ENCODE data around the gene CCDC63.
"Not testable (repeated sequence)": the region's sequence is repeated elsewhere in the genome, so short reads cannot be mapped to it uniquely, and the experiment has no call there.

Gene CCDC63

GRCh38 chr12:110836291-110836690 lies 10.5 kb upstream of the CCDC63 start:
- DNase-seq (ENCODE audit: low read depth, low spot score), result no peak
- H3K4me3 ChIP-seq (ENCODE audit: low read length), result no peak overlapping the region

- no peak for DNase-seq (ENCODE audit: low read depth, low spot score)
- H3K4me3 ChIP-seq (ENCODE audit: low read length), result no peak overlapping the region
These were observed 5.8 kb upstream of the CCDC63 start for GRCh38 chr12:110841007-110841406.

DNA sequence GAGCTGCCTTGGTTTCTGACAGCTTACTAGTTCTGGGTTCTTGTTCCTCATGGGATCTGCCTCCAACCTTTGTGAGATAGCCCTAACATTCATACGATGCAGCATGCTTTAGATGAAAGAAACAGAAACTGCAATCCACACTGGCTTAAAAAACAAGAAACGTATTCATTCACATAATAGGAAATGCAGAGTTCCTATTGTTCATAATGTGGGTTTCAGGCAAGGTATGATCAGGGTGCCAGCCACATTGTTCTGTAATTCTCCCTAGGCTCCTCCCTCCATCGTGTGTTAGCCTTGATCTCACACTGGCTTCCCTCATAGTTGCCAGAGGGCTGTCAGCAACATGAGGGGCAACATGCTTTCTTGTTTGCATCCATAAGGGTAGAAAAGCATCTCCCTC lies 2.7 kb upstream of the CCDC63 start:
- H3K4me3 ChIP-seq (ENCODE audit: low read length), result no peak overlapping the region
- DNase-seq (ENCODE audit: low read depth, low spot score), result no peak

DNA sequence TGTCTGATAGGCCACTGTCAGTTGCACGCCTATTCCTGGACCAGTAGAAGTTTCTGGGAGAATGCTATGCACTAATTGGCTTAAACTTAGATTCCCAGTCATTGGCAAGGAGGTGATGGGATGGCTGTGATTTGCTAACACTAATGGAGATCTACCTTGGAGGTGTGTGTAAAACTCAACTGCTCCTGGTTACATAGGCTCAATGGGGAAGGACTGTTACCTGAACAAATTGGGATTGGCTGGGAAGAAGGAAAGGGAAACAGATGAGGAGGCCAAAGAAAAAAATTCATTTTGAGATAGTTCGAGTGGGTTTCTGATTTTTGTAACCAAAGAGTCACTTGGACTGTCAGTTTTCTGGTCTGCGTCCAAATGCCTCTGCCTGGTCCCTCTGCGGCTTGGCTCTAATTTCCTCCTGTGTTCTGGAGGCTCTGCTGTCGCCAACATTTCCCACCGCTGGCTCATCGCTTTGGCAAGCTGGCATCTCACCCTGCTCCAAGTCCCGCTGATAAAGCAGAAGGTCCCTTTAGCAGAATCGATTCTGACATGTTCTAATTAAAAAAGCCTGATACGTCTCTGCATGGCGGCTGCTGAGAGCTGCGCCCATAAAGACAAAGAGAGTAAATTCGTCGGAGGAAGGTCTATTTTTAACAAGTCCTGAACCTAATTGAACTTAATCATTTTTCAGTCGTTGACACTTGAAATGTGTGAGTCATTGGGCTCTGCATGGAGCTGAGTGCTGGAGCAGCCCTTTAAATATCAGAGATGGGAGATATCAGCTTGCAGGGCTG lies 2.0 kb upstream of the CCDC63 start:
- no peak overlapping the region for H3K4me3 ChIP-seq (ENCODE audit: low read length)
- DNase-seq (ENCODE audit: low read depth, low spot score), result no peak

GRCh38 chr12:110845339-110845682 lies 1.5 kb upstream of the CCDC63 start:
- DNase-seq (ENCODE audit: low read depth, low spot score), result no peak
- no peak overlapping the region for H3K4me3 ChIP-seq (ENCODE audit: low read length)

- no peak overlapping the region for H3K4me3 ChIP-seq (ENCODE audit: low read length)
- no peak for DNase-seq (ENCODE audit: low read depth, low spot score)
These were observed 1.6 kb downstream of the CCDC63 start for GRCh38 chr12:110848314-110848923.

DNA sequence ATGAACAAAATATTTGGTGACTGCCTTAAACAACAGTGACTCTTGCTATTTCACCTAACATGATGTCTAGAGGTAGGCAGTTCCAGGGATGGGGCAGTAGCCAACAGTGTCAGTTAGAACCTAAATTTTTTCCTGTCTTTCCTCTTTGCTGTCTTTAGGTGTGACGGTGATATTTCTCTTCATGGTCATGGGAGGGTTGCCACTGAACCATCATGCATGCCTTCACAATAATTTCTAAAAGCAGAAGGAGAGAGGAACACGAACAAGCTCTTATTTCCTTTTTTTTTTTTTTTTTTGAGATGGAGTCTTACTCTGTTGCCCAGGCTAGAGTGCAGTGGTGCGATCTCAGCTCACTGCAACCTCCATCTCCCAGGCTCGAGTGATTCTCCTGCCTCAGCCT lies 2.4 kb downstream of the CCDC63 start:
- no peak for DNase-seq (ENCODE audit: low read depth, low spot score)
- H3K4me3 ChIP-seq (ENCODE audit: low read length), result no peak overlapping the region

GRCh38 chr12:110849748-110850403 lies 3.1 kb downstream of the CCDC63 start:
- DNase-seq (ENCODE audit: low read depth, low spot score), result no peak
- H3K4me3 ChIP-seq (ENCODE audit: low read length), result no peak overlapping the region

- no peak overlapping the region for H3K4me3 ChIP-seq (ENCODE audit: low read length)
- no peak for DNase-seq (ENCODE audit: low read depth, low spot score)
These were observed 4.0 kb downstream of the CCDC63 start for GRCh38 chr12:110850762-110851161.

GRCh38 chr12:110853836-110854235 lies 7.0 kb downstream of the CCDC63 start:
- no peak overlapping the region for H3K4me3 ChIP-seq (ENCODE audit: low read length)
- DNase-seq (ENCODE audit: low read depth, low spot score), result no peak

- H3K4me3 ChIP-seq (ENCODE audit: low read length), result no peak overlapping the region
- DNase-seq (ENCODE audit: low read depth, low spot score), result no peak
These were observed 9.8 kb downstream of the CCDC63 start for GRCh38 chr12:110856542-110856941.

- no peak overlapping the region for H3K4me3 ChIP-seq (ENCODE audit: low read length)
- DNase-seq (ENCODE audit: low read depth, low spot score), result no peak
These were observed 10.7 kb downstream of the CCDC63 start for GRCh38 chr12:110857528-110857927.

DNA sequence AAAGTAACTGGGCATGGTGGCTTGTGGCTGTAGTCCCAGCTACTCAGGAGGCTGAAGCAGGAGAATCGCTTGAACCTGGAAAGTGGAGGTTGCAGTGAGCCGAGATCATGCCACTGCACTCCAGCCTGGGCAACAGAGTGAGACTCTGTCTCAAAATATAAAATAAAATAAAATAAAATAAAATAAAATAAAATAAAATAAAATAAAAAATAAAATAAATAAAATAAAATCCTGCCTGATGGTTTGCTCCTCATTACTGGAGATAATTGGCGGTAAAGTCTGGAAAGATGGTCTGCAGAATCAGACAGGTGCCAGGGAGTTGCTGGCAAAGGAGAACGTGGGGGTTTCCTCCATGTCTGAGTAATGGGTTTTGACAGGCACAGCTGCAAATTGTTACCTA lies 11.2 kb downstream of the CCDC63 start:
- DNase-seq (ENCODE audit: low read depth, low spot score); H3K4me3 ChIP-seq (ENCODE audit: low read length): not testable (repeated sequence)

DNA sequence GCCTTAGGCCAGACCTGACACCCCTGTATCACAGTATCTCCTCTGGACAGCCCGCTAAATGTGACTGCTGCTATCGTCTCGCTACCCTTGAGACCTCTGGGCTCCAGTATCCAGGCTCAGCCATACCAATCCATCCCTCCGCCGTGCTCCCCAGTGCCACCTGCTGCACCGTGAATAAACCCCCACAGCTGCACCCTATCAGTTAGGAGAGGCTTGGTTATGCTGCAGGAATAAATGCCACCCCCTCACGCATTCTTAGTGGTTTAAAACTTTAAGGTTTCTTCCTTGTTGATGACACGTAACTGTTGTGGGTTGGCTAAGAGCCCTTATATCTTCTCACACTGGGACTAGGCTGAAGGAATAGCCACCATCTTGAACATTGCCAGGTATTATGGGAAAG lies 12.1 kb downstream of the CCDC63 start:
- H3K4me3 ChIP-seq (ENCODE audit: low read length), result no peak overlapping the region
- no peak for DNase-seq (ENCODE audit: low read depth, low spot score)

GRCh38 chr12:110860833-110861296 lies 14.1 kb downstream of the CCDC63 start:
- no peak for DNase-seq (ENCODE audit: low read depth, low spot score)
- no peak overlapping the region for H3K4me3 ChIP-seq (ENCODE audit: low read length)

DNA sequence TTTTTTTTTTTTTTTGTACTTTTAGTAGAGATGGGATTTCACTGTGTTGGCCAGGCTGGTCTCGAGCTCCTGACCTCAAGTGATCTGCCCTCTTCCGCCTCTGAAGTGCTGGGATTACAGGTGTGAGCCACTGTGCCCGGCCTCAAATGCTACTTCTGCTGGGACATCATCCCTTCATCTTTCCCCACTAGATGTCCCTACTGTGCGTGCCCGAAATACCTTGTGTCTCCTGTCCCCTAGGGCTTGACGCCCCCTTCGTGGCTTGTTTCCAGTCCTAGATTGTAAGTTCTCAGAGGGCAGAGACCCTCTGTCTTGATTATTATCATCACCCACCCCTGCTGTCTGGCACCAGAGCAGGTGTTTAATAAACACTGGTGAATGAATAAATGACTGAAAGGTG lies 14.9 kb downstream of the CCDC63 start:
- DNase-seq (ENCODE audit: low read depth, low spot score), result no peak
- no peak overlapping the region for H3K4me3 ChIP-seq (ENCODE audit: low read length)

DNA sequence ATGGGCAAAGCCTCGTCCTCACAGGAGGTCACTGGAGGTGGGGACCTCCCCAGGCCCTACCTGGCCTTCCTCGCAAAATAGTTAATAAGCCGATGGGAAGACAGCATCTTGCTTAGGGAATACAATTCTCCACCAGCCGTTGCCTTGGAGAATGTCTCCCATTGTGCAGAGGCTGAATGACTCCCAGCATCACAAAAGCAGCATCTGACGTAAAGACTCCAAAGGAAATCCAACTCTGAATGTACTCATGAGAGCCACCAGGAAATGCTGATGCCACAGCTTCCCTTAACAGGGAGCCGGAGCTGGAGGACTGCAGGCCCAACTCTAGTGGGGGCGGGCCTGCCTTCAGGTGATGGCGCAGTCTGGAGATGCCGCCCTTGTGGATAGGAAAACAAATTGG lies 15.5 kb downstream of the CCDC63 start:
- H3K4me3 ChIP-seq (ENCODE audit: low read length), result no peak overlapping the region

DNA sequence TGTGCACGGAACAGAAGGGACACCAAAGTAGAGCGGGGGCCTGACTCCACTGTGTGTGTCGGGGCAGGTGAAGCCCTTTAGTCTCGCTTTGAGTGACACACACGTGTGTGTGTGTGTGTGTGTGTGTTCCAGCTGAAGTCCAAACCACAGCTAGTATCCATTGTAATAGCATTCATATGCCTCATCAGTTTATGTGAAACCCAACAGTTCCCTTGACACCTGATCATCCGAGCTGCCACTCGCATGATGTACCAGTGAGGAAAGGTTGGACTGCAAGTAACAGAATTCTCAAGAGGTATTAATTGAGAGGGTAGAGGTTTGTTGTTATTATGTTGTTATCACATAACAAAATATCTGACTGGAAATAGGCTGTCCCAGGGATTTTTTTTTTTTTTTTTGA lies 16.4 kb downstream of the CCDC63 start:
- no peak for DNase-seq (ENCODE audit: low read depth, low spot score)
- H3K4me3 ChIP-seq (ENCODE audit: low read length), result no peak overlapping the region

More for the DNA sequence above, 15.5 kb downstream of the CCDC63 start:
- DNase-seq (ENCODE audit: low read depth, low spot score), result no peak

GRCh38 chr12:110865521-110865920 lies 18.7 kb downstream of the CCDC63 start:
- DNase-seq (ENCODE audit: low read depth, low spot score), result no peak
- no peak overlapping the region for H3K4me3 ChIP-seq (ENCODE audit: low read length)

DNA sequence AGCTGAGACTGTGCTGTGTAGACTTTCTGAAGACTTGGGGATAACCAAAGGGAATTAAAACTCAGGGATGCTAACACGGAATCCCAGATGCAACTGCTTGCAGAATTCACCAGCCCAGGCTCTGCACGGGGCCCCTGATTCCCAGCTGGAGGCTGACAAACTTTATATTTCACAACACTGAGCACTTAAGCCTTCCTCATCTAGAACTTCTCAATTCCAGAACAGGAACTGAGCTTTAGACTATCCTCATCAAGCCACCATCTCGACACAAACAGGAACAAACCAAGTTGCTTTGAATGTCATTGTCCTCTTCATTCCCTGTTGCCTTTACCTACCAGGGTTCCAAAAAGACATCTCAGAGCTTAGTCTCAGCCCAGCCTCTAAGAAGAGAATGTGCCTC lies 22.2 kb downstream of the CCDC63 start:
- H3K4me3 ChIP-seq (ENCODE audit: low read length), result no peak overlapping the region
- no peak for DNase-seq (ENCODE audit: low read depth, low spot score)

Data from Jurkat, Clone E6-1 (cell line).